IMR-90 (cell line): ENCODE data around the gene MYADML2. TPM values are rescaled to one million over a fixed set of nuclear protein-coding genes. Genes with fewer than 3 reads are reported as not detected.

Source experiments
- ATAC-seq: fragments of 200-7000 bp; cut with Tn5 transposase; 2 replicates; pipeline ENCODE4 v1.9.1; 2020; ENCODE audit warnings: low read depth, mild to moderate bottlenecking, moderate library complexity
- BruUV-seq: library from RNA; stranded (reverse); fragments of 400-500 nt; replicated peaks from 2 replicates; lab custom pipeline; 2021; lab: Mats Ljungman, UMichigan
- CTCF ChIA-PET: fragments of 300-600 bp; formaldehyde crosslinking; extraction: SDS; loops from one replicate; lab custom pipeline; 2021; ENCODE audit warnings: antibody characterized with exemption; lab: Yijun Ruan, JAX
- POLR2A ChIA-PET: fragments of 300-600 bp; sonication (Branson Sonifier 250); formaldehyde crosslinking; loops from one replicate; lab custom pipeline; 2022; ENCODE audit warnings: antibody characterized with exemption; ENCODE audit not compliant: unreplicated experiment; lab: Charles Lee
- DNase-seq: peaks from one replicate; pipeline ENCODE4 v3.0.0; 2013
- H2AFZ ChIP-seq: replicated peaks from 2 replicates; pipeline ENCODE3; 2013; ENCODE audit warnings: low read length, mild to moderate bottlenecking; ENCODE audit not compliant: poor library complexity
- H2AK5ac ChIP-seq: 2 replicates; pipeline ENCODE4 v1.6.1; 2013; ENCODE audit warnings: low read depth, low read length, inconsistent platforms
- H2AK9ac ChIP-seq: replicated peaks from 2 replicates; pipeline ENCODE3; 2013; ENCODE audit warnings: mild to moderate bottlenecking, low read depth, low read length, moderate library complexity; ENCODE audit not compliant: poor library complexity
- H2BK120ac ChIP-seq: 2 replicates; pipeline ENCODE4 v1.6.1; 2013; ENCODE audit warnings: low read depth, low read length, inconsistent platforms
- H2BK15ac ChIP-seq: 3 replicates; pipeline ENCODE4 v1.6.1; 2013; ENCODE audit warnings: low read depth, low read length, inconsistent platforms
- H2BK20ac ChIP-seq: 2 replicates; pipeline ENCODE4 v1.6.1; 2013; ENCODE audit warnings: low read depth, mild to moderate bottlenecking, inconsistent platforms, low read length, moderate library complexity
- H2BK5ac ChIP-seq: 2 replicates; pipeline ENCODE4 v1.6.1; 2013; ENCODE audit warnings: mild to moderate bottlenecking, low read depth, low read length, inconsistent platforms; ENCODE audit not compliant: poor library complexity, severe bottlenecking
- H3K14ac ChIP-seq: replicated peaks from 2 replicates; pipeline ENCODE4 v1.6.1; 2013; ENCODE audit warnings: low read depth, low read length, inconsistent platforms
- H3K18ac ChIP-seq: 2 replicates; pipeline ENCODE4 v1.6.1; 2013; ENCODE audit warnings: low read depth, low read length, control low read depth
- H3K23ac ChIP-seq: 2 replicates; pipeline ENCODE4 v1.6.1; 2013; ENCODE audit warnings: low read depth, low read length, inconsistent platforms
- H3K27ac ChIP-seq: 2 replicates; pipeline ENCODE4 v1.5.1; 2013; ENCODE audit warnings: mild to moderate bottlenecking, control low read depth, low read length; ENCODE audit not compliant: insufficient read depth
- H3K27me3 ChIP-seq: 2 replicates; pipeline ENCODE4 v1.6.1; 2013; ENCODE audit warnings: low read length; ENCODE audit not compliant: control insufficient read depth, insufficient read depth
- H3K36me3 ChIP-seq: 2 replicates; pipeline ENCODE4 v1.6.1; 2013; ENCODE audit warnings: low read length, mixed read lengths; ENCODE audit not compliant: control insufficient read depth, insufficient read depth
- H3K4ac ChIP-seq: 2 replicates; pipeline ENCODE4 v1.6.1; 2013; ENCODE audit warnings: low read depth, low read length, inconsistent platforms
- H3K4me1 ChIP-seq: 2 replicates; pipeline ENCODE4 v1.6.1; 2013; ENCODE audit warnings: low read length, mixed read lengths; ENCODE audit not compliant: control insufficient read depth, insufficient read depth
- H3K4me2 ChIP-seq: 2 replicates; pipeline ENCODE4 v1.6.1; 2013; ENCODE audit warnings: low read depth, mild to moderate bottlenecking, control low read depth, low read length, moderate library complexity
- H3K4me3 ChIP-seq: 2 replicates; pipeline ENCODE4 v1.5.1; 2013; ENCODE audit warnings: low read depth, mild to moderate bottlenecking, control low read depth, low read length, moderate library complexity; ENCODE audit not compliant: insufficient read depth
- H3K56ac ChIP-seq: 2 replicates; pipeline ENCODE4 v1.6.1; 2013; ENCODE audit warnings: low read length, inconsistent platforms; ENCODE audit not compliant: insufficient read depth; ENCODE audit errors: extremely low read depth
- H3K79me1 ChIP-seq, 2 experiments: 2 replicates each; pipeline ENCODE4 v1.6.1; 2013; ENCODE audit warnings: low read length in 2 of 2, inconsistent platforms in 1 of 2, low read depth in 1 of 2
- H3K9ac ChIP-seq: 2 replicates; pipeline ENCODE4 v1.6.1; 2013; ENCODE audit warnings: low read depth, low read length, control low read depth
- H3K9me1 ChIP-seq: 2 replicates; pipeline ENCODE4 v1.6.1; 2013; ENCODE audit warnings: low read length, inconsistent platforms; ENCODE audit not compliant: insufficient read depth
- H3K9me3 ChIP-seq: 2 replicates; pipeline ENCODE4 v1.6.1; 2013; ENCODE audit warnings: low read length; ENCODE audit not compliant: control insufficient read depth, insufficient read depth
- H4K20me1 ChIP-seq: 2 replicates; pipeline ENCODE4 v1.6.1; 2013; ENCODE audit warnings: low read length, inconsistent platforms; ENCODE audit not compliant: insufficient read depth
- H4K5ac ChIP-seq: 2 replicates; pipeline ENCODE4 v1.6.1; 2013; ENCODE audit warnings: mild to moderate bottlenecking, low read depth, low read length, control low read depth
- H4K8ac ChIP-seq, 2 experiments: 2 replicates each; pipeline ENCODE4 v1.6.1; 2013; ENCODE audit warnings: low read depth in 2 of 2, low read length in 2 of 2, control low read depth in 1 of 2, inconsistent platforms in 1 of 2
- H4K91ac ChIP-seq: 2 replicates; pipeline ENCODE4 v1.6.1; 2013; ENCODE audit warnings: low read depth, low read length, inconsistent platforms; ENCODE audit not compliant: insufficient read depth
- CHD1 ChIP-seq: IDR thresholded peaks from 2 replicates; pipeline ENCODE4 v1.6.1; 2012; ENCODE audit warnings: low read depth, low read length, improper control_type of control experiment
- SMC3 ChIP-seq: fragments of 150-350 bp; IDR thresholded peaks from 2 replicates; pipeline ENCODE4 v1.6.1; 2016; ENCODE audit warnings: low read depth, mild to moderate bottlenecking, antibody characterized with exemption, low read length, moderate library complexity
- WGBS, 2 experiments: methylation state at CpG; one replicate each; pipeline versions ENCODE4 v1.1.5 to v1.1.7; 2013; ENCODE audit warnings: missing lambda C conversion rate in 2 of 2; ENCODE audit not compliant: insufficient read length in 1 of 2; ENCODE audit errors: extremely low coverage in 2 of 2; 5-methylcytosine and 5-hydroxymethylcytosine counted together
- dilution Hi-C: fragments of 300-500 bp; cut with HindIII; formaldehyde crosslinking; loops from one replicate; pipeline ENCODE4 v1.14.3; 2018; ENCODE audit warnings: low sequenced_read_pairs; ENCODE audit not compliant: unreplicated experiment
- in situ Hi-C: fragments of 300-500 bp; cut with MboI; formaldehyde crosslinking; loops from 3 replicates; pipeline ENCODE4 v1.14.3; 2019; ENCODE audit warnings: low sequenced_read_pairs, inconsistent platforms, mixed read lengths
- intact Hi-C: fragments of 100-400 bp; cut with micrococcal nuclease; formaldehyde crosslinking; loops from 2 replicates; pipeline ENCODE4 v1.10.0; 2022
- polyA plus RNA-seq, 3 experiments: library from polyadenylated mRNA; depleted of rRNA; stranded (reverse); fragments of >200 nt; gene quantifications; 2 replicates each; pipeline ENCODE4 v1.2.3, GENCODE V29; 2012; ENCODE audit warnings: low replicate concordance in 1 of 3
- total RNA-seq: library from RNA; depleted of rRNA; stranded (reverse); fragments of >200 nt; gene quantifications from 2 replicates; pipeline ENCODE4 v1.2.3, GENCODE V29; 2012

Gene MYADML2
- total and polyA plus RNA-seq, 2 of the 4 experiments (the other 2 are of a cell fraction), result not detected

DNA sequence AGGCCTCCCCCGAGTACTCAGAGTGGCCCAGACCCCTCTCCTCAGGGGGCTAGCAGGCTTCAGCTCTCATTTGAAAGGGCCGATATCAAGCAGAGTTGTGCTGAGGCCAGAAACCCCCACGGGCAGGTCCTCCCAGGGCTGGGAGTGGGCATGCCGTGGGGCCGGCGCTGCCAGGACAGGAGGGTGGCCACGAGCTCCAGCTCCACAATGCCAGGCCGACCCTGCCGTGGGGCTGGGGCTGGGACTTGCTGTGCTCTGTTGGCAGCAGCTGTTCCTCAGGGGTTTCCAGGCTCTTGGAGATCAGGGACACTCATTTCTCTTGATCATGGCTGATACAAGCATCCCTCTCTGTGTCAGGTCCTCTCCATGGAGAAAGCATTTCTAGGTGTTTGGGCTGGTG, 48.1 kb downstream of the MYADML2 start:
- TF ChIP-seq CHD1, result no peak
- no peak for TF ChIP-seq SMC3
- H4K8ac ChIP-seq, result no peak overlapping the region
- H4K20me1 ChIP-seq, result peaks cover 26% of the 10 kb centered on the region
- peaks cover 14% of the 10 kb centered on the region for H3K4me1 ChIP-seq
- H2AK5ac ChIP-seq, result no peak overlapping the region
- no peak overlapping the region for H3K56ac ChIP-seq
- H3K18ac ChIP-seq, result no peak overlapping the region
- no peaks in the 10 kb centered on the region for H3K9me3 ChIP-seq
- no peak overlapping the region for H2BK120ac ChIP-seq
- peaks cover 35% of the 10 kb centered on the region for H3K36me3 ChIP-seq
- ChIA-PET CTCF (no interaction called here), POLR2A (interaction anchor here (0.6 kb wide), 1 partner anchor 222 kb away, joined by 9 read pairs; no protein-coding TSS in a partner anchor)
- intact Hi-C loops, result no loop called here
- H3K4me2 ChIP-seq, result no peak overlapping the region
- no peak overlapping the region for H3K23ac ChIP-seq
- peaks cover 13% of the 10 kb centered on the region; the same call in 1 of the 2 replicates for H3K9me1 ChIP-seq
- no peaks in the 10 kb centered on the region for H3K27me3 ChIP-seq
- H2AFZ ChIP-seq, result no peak overlapping the region
- H2BK5ac ChIP-seq, result peak overlapping the region; percentile 75
- DNase-seq, result no peak
- H2AK9ac ChIP-seq, result no peak overlapping the region
- no peak overlapping the region for H3K9ac ChIP-seq
- no peak for ATAC-seq
- H3K79me1 ChIP-seq, result peaks cover 8 to 48% of the 10 kb centered on the region in 2 experiments; a peak in 3 of 4 replicates
- no peak overlapping the region for H3K4ac ChIP-seq
- in situ Hi-C loops, result no loop called here
- H4K5ac ChIP-seq, result no peak overlapping the region
- H4K91ac ChIP-seq, result no peak overlapping the region
- H3K4me3 ChIP-seq, result no peak overlapping the region
- 89% methylated on average over 3 of the region's 9 CpGs; no CpG with 5 or more reads in 1 of the 2 experiments for WGBS, 2 experiments
- no peak overlapping the region for H2BK20ac ChIP-seq
- no TSS peak for BruUV-seq
- dilution Hi-C loops, result no loop called here
- no peak overlapping the region for H3K14ac ChIP-seq
- no peak overlapping the region for H2BK15ac ChIP-seq
- no peak overlapping the region for H3K27ac ChIP-seq
